RCC 7860 (cell line): Measurements from ENCODE around the gene MTERF4.

ENCODE experiments used
- DNase-seq: peaks from one replicate; pipeline ENCODE4 v3.0.0-alpha.2; 2015; ENCODE audit warnings: low spot score
- FAIRE-seq: peaks from 2 replicates; lab custom pipeline; 2012; peaks lifted over from hg19 to GRCh38; lab: Jason Lieb, UNC

The MTERF4 gene

DNA sequence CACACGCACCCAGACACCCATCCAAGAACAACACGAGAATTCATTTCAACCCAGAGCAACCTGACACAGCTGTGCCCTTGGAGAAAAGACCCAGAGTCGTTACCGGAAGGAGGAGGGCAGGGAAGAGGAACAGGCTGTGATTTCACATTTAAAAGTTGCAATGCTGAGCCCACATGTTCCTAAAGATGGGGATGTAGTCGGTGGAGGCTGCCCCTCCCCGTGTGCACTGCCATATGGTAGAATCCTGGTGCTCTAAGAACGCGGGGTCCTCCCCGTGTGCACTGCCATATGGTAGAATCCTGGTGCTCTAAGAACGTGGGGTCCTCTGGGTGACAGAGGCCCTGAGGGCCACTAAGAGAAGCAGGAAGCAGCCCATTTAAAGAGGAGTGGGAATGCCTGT lies 10.9 kb downstream of the MTERF4 start:
- DNase-seq (no peak), FAIRE-seq (no peak)

DNA sequence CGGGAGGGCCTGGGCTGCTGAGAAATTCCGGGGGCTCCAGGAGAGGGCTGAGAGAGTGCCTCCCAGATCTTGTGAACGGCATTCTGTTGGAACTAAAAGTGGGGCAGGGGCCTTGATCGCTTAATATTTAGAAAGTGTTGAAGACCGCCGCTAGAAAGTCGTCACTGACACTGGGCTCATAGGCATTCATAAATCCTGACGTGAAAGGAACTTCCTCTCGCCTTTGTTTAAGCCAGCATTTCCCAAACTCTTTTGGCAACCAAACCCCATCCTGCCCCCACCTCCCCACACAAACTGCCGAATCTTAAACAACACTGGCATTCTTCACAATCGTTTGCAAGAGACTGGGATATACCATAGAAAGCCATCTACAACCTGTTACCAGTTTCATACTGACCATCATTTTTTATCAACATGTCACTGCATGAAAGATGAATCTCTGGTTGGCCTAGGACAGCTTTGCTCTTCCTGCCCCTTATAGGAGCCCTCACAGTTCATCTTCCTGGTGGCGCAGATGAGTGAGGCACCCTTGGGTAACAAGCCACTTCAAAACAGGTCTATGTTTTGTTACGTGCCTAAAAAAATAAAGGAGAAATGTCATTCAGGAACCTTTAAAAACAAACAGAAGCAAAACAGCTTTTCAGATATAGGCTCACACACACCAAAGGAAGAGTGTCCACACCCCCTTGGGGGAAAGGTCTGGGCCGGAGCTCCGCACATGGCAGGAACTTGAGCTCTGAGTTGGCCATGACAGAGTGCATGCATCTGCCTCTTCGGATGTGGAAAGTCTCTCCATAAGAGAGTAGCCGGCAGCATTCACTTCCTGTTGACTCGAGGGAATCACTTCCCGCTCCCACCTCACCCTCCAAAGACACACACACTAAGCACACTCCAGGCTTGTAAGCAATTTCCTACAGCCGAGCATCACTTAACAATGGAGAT lies 13.0 kb downstream of the MTERF4 start:
- no peak for DNase-seq
- FAIRE-seq, result no peak

DNA sequence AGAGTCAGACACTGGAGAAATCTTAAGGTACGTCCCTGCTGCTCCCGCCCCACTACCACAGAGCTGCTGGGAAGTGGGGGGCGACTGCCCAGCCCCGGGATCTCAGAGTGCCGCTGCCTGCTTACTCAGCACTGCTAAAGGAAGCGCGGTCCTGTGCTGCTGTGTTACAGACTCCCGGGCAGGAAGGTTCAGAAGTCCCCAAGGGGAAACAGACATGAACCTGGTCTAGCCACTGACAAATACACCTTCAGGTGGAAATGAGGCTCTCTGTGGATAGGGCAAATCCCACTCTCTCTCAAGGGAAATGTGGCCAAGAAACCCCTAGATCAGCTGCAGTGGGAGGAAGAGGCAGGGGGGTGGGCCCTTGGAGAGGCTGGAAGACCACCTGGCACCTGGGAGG lies 13.7 kb downstream of the MTERF4 start:
- DNase-seq (no peak), FAIRE-seq (no peak)

DNA sequence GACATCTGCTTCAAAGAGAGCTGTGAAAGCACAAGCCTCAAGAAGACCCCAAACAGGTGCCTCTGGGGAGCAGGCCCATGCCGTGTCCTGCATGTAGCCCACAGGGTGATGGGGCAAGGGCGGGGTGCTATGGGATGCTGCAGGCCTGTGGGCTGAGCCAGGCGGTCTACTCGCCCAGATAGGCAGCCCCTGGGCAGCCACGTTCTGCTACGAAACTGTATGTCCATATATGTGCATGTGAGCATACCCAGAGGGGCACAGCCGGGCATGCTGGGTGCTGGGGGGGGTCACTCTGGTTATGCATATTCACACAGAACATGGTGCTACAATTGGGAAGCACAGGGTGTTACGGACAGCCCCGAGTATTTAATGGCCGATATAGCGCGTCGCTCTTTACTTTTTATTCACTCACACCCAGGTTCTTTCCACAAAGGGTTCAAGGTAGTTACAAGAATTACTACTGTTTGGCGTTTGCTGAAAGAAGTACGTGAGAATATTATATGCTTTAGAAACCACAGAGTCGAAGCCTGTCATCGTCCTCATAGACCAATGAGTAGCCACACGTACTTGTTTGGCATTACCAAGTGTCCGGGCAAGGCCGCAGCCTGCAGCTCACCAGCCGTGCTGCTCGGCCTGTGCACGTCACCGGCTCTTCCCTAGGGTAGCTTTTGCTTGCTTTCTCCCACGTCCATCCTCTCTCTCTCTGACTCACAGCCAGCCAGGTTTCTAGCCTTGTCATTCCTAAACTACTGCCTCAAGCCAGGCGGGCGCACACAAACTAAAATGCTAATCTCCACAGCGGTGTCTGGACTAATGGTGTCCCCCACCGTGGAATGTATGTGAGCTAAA lies 14.4 kb downstream of the MTERF4 start:
- FAIRE-seq, result no peak
- no peak for DNase-seq

DNA sequence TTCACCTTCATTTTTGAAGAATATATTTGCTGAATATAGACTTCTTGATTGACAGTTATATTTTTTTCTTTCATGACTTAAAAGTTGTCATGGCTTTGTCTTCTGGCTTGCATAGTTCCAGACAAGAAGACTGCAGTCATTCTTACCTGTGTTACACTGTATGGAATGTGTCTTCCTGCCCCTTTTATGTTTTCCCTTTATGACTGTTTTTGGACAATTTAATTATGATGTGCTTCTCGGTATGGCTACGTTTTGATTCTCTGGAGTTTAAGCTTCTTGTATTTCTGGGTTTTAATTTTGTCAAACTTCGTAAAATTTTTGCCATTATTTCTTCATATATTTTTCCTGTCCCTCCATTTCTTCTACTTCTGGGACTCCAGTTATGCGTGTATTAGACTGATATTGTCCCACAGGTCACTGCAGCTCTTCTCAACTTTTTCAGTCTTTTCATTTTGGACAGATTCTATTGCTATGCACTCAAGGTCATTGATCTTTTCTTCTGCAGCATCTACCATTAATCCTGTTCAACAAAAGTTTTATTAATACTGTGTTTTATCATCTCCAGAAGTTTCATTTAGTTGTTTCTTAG lies 17.1 kb downstream of the MTERF4 start:
- no peak for FAIRE-seq
- no peak for DNase-seq

- FAIRE-seq (no peak), DNase-seq (no peak)
These were observed 19.0 kb downstream of the MTERF4 start for GRCh38 chr2:241083091-241083415.

GRCh38 chr2:241082341-241083090 lies 19.6 kb downstream of the MTERF4 start:
- DNase-seq, result no peak
- no peak for FAIRE-seq

- FAIRE-seq, result no peak
These were observed 20.3 kb downstream of the MTERF4 start for GRCh38 chr2:241081643-241082340.

DNA sequence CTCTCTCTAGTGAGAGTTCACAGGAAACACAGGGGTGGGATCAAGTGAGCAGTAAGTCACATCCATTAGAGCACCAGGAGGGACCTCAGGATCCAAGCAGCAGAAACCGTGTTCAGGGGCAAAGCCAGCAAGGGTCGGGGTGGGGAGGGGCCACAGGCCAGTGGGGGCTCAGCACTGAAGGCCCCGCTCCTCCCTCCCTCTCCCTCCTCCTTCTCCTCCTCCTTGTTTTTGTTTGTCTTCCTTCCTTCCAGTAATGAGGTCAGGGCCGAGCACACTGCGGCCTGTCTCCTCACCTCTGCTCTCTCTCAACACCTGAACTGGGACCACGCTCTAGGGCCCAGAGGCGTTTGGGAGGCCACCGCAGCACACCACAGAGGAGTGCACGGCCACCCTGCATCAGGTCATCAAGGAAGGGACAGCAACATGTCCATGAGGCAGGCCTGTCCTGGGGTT lies 20.9 kb downstream of the MTERF4 start:
- no peak for DNase-seq
- FAIRE-seq, result no peak

More at GRCh38 chr2:241081643-241082340, 20.3 kb downstream of the MTERF4 start:
- no peak for DNase-seq

GRCh38 chr2:241080405-241081189 lies 21.5 kb downstream of the MTERF4 start:
- DNase-seq (no peak), FAIRE-seq (no peak)

DNA sequence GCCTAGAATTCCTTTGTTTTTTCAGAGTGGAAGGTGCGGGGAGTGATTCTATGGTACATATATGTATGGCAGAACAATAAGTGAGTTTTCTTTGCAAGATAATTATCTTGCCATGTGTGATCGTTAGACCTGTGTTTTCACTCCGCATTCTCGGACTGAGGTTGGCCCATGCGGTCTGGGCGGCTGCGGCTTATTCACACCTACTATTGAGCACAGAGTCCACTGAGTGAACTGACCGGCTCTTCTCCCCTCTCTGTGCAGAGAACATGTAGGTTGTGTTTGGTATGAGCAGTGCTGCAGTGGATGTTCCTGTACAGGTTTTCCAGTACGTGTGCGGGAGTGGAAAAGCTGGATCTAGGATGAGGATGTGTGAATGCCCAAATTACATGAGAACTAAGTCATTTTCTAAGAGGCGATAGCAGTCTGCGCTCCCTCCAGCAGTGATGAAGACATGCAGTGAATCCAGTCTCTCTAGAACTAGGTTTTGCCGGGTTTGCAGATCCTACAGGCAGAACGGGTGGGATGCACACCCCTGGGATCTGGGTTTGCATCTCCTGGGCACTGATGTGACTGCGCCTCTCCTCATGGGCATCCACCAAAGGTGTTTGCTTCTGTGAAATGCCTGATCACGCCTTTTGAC lies 27.1 kb downstream of the MTERF4 start:
- FAIRE-seq, result no peak

DNA sequence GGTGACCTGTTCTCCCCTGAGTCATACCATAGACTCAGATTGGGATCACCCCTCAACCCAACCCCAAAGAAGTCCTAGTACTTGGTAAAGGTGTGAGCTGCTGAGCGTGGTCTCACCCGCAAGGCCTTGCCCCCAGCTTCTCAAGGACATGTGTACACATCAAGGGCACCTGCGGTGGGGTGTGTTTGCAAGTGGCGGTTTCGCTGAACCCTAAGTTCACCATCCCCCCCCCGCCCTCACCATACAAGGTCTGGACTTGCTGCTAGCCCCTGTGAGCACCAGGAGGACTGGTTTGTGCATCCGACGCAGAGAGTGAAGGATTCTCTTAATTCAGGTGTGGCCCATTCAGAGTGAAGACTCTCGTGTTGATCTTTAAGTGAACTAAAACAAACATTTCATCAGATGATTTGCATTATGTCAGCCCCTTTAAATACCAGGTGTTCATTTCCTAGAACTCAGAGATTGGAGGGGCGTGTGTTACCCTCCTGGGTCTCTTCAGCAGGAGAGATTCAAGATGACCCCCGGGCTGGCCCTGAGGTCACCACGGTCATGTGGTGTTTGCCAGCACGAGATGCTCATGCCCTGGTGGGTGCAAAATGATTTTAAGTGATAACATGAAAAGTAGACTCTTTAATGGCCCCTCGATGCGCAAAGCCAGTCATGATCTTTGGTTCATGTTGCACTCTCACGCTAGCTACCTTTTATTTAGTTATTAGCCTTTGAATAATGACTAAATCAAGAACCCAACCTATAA lies 27.8 kb downstream of the MTERF4 start:
- DNase-seq (no peak), FAIRE-seq (no peak)

More for the DNA sequence above, 27.1 kb downstream of the MTERF4 start:
- no peak for DNase-seq

GRCh38 chr2:241073166-241074064 lies 28.7 kb downstream of the MTERF4 start:
- FAIRE-seq, result no peak
- no peak for DNase-seq

GRCh38 chr2:241072553-241073165 lies 29.4 kb downstream of the MTERF4 start:
- FAIRE-seq (no peak), DNase-seq (no peak)

DNA sequence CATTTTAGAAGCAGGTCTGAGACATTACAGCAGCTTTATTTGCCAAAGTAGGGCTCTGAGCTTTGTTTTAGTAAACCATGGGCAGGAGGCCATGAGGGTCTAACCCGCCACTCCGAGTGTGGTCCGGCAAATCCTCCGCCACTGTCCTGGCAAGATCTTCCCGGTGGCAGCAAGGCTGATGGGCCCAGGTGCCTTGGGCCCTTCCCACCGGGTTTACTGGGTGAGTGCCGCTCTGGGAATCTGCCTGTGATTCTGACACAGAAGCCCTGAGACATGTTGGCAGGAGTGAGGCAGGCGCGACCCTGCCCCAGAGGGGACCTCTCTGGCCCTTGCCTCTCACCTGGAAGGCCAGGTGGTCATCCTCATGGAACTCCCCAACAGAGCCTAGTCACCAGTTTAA lies 29.9 kb downstream of the MTERF4 start:
- no peak for DNase-seq
- FAIRE-seq, result no peak

DNA sequence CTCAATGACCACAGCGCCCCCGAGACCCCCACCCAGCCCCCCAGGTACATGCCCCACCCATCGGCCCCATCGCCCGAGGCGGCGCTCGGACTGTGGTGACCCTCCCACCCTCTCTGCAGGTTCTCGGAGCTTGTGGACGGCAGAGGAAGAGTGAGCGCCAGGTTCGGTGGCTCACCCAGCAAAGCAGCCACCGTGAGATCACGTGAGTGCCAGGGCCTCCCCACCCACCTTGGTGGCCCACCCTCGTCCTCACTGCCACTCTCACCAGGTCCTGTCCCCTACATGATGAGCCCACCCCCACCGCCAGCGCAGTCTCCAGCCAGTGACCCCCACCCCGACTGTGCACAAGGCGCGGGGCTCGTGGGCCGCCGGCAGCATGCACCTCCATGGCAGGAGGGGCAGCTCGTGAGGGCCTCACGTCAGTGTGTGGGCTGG lies 30.4 kb downstream of the MTERF4 start:
- no peak for DNase-seq

More for the DNA sequence above, 30.4 kb downstream of the MTERF4 start:
- no peak for FAIRE-seq
